ENCODE results near the gene EXOC5. TPM values are rescaled to one million over a fixed set of nuclear protein-coding genes. Genes with fewer than 3 reads are reported as not detected.
A peak's percentile ranks its signal among the peaks of the same experiment; 100 is the strongest.
"Not testable (repeated sequence)": the region's sequence is repeated elsewhere in the genome, so short reads cannot be mapped to it uniquely, and the experiment has no call there.

EXOC5 gene
- total and polyA plus RNA-seq, 8 donors: 6.5 to 51.8 (median 27.2) TPM

- DNase-seq: peak in 1 of 2 donors; percentile 20
- Histone ChIP-seq H3K4me1 (peaks cover 16 to 56% (median 37%) of the 10 kb centered on the region in 4 donors), H3K36me3 (no peaks in the 10 kb centered on the region), H3K27ac (peak overlapping the region in 1 of 5 donors; percentile 28), H3K27me3 (no peaks in the 10 kb centered on the region), H3K4me3 (no peak overlapping the region), H3K9me3 (no peaks in the 10 kb centered on the region)
- WGBS, 5 donors: 25 to 55% (median 40%) methylated on average over 2 of the region's 2 CpGs
- intact Hi-C loops (cut with DNase I; ENCODE audit: low total_unique reads): no loop called here
- no peak for TF ChIP-seq CTCF (IDR thresholded peaks at IDR 0.05)
- TF ChIP-seq POLR2A (IDR thresholded peaks at IDR 0.05): no peak
- no peak for TF ChIP-seq POLR2AphosphoS5 (IDR thresholded peaks at IDR 0.05)
Measured at GRCh38 chr14:57266065-57266464, 2.6 kb downstream of the EXOC5 start.

- Histone ChIP-seq H3K4me1 (peaks cover under 1 to 30% (median 15%) of the 10 kb centered on the region in 4 donors), H3K9me3 (no peaks in the 10 kb centered on the region), H3K27me3 (no peaks in the 10 kb centered on the region), H3K27ac (no peak overlapping the region), H3K36me3 (no peaks in the 10 kb centered on the region), H3K4me3 (no peak overlapping the region)
- intact Hi-C loops (cut with DNase I; ENCODE audit: low total_unique reads): no loop called here
- TF ChIP-seq EP300 (IDR thresholded peaks at IDR 0.05) (no peak), POLR2AphosphoS5 (IDR thresholded peaks at IDR 0.05) (no peak), POLR2A (IDR thresholded peaks at IDR 0.05) (no peak), CTCF (IDR thresholded peaks at IDR 0.05) (no peak)
- DNase-seq: no peak
Measured at GRCh38 chr14:57262117-57262516, 6.6 kb downstream of the EXOC5 start.

- H3K27me3 ChIP-seq: no peaks in the 10 kb centered on the region
- no peak for DNase-seq
- no peaks in the 10 kb centered on the region for H3K9me3 ChIP-seq
- TF ChIP-seq CTCF (IDR thresholded peaks at IDR 0.05) (no peak), POLR2AphosphoS5 (IDR thresholded peaks at IDR 0.05) (no peak), POLR2A (IDR thresholded peaks at IDR 0.05) (no peak), EP300 (IDR thresholded peaks at IDR 0.05) (no peak)
- H3K4me1 ChIP-seq: peaks cover 0 to 25% (median 11%) of the 10 kb centered on the region in 4 donors
- H3K36me3 ChIP-seq: no peaks in the 10 kb centered on the region
- intact Hi-C loops (cut with DNase I; ENCODE audit: low total_unique reads): no loop called here
- no peak overlapping the region for H3K4me3 ChIP-seq
- no peak overlapping the region for H3K27ac ChIP-seq
Measured at GRCh38 chr14:57261604-57262003, 7.1 kb downstream of the EXOC5 start.

DNA sequence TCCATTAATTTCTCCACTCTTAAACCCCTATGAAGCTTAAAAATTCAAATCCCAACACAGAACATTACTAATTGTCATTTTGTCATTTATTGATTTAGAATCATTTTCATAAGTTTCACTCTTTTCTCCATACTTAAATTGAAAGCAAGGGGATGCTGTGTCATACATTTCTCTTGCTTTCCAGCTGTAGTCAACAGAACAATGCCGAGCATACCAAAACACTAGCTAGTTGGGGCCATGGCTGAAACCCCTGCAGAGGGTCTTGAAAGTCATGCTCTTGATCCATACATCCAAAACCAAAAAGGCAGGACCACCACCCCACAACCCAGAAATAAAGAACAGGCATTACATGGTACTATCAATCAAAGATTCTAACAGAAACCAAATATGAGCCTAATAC lies 9.0 kb downstream of the EXOC5 start:
- intact Hi-C loops (cut with DNase I; ENCODE audit: low total_unique reads): no loop called here

GRCh38 chr14:57258221-57258620 lies 10.5 kb downstream of the EXOC5 start:
- H3K36me3 ChIP-seq; H3K4me3 ChIP-seq; H3K27me3 ChIP-seq; intact Hi-C loops (cut with DNase I; ENCODE audit: low total_unique reads); H3K9me3 ChIP-seq; DNase-seq; H3K27ac ChIP-seq: not testable (repeated sequence)
- 88 to 97% (median 91%) methylated on average over 2 of the region's 2 CpGs for WGBS, 5 donors
- peaks cover 0 to 11% (median 3%) of the 10 kb centered on the region in 4 donors for H3K4me1 ChIP-seq

More for the DNA sequence above, 9.0 kb downstream of the EXOC5 start:
- peaks cover 0 to 11% (median 3%) of the 10 kb centered on the region in 4 donors for H3K4me1 ChIP-seq
- no peak overlapping the region for H3K27ac ChIP-seq
- 82 to 98% (median 96%) methylated on average over 1 of the region's 1 CpG for WGBS, 5 donors
- TF ChIP-seq POLR2AphosphoS5 (IDR thresholded peaks at IDR 0.05): no peak
- peaks cover 0 to 3% (median 0%) of the 10 kb centered on the region in 4 donors for H3K36me3 ChIP-seq
- H3K27me3 ChIP-seq: no peaks in the 10 kb centered on the region
- no peak for DNase-seq
- no peak overlapping the region for H3K4me3 ChIP-seq
- H3K9me3 ChIP-seq: no peaks in the 10 kb centered on the region

Data from stomach (tissue), 9 donors.